ENCODE measurements around the gene CERCAM.

CERCAM gene

GRCh38 chr9:128457207-128457606 lies 36.5 kb downstream of the CERCAM start:
- no peak for FAIRE-seq

- FAIRE-seq = no peak
Observed at GRCh38 chr9:128459011-128459410, 38.4 kb downstream of the CERCAM start.

- FAIRE-seq = no peak
Observed at GRCh38 chr9:128469070-128469469, 48.4 kb downstream of the CERCAM start.

- no peak for FAIRE-seq
Observed at GRCh38 chr9:128470560-128470959, 49.9 kb downstream of the CERCAM start.

- no peak for FAIRE-seq
Observed at GRCh38 chr9:128473104-128473503, 52.4 kb downstream of the CERCAM start.

- no peak for FAIRE-seq
Observed at GRCh38 chr9:128475867-128476266, 55.2 kb downstream of the CERCAM start.

GRCh38 chr9:128479262-128479661 lies 58.6 kb downstream of the CERCAM start:
- FAIRE-seq = no peak

GRCh38 chr9:128481561-128481960 lies 60.9 kb downstream of the CERCAM start:
- no peak for FAIRE-seq

- FAIRE-seq = no peak
Observed at GRCh38 chr9:128482186-128482585, 61.5 kb downstream of the CERCAM start.

- no peak for FAIRE-seq
Observed at GRCh38 chr9:128484686-128485413, 64.2 kb downstream of the CERCAM start.

- no peak for FAIRE-seq
Observed at GRCh38 chr9:128485414-128485855, 64.8 kb downstream of the CERCAM start.

GRCh38 chr9:128486201-128486600 lies 65.5 kb downstream of the CERCAM start:
- no peak for FAIRE-seq

All from islet of Langerhans (tissue), 1 donor.